Spleen (tissue), 11 donors: ENCODE results near the gene ZDHHC18. TPM values are rescaled to one million over a fixed set of nuclear protein-coding genes. Genes with fewer than 3 reads are reported as not detected.

ENCODE experiments used
- DNase-seq: peaks from one replicate; pipeline ENCODE4 v3.0.0-alpha.2; 2020
- H3K27ac ChIP-seq, 8 donors: fragments of 200-600 bp; sonication (generic) in 7 of 8; 1 replicate in 4 of 8; 2 replicates in 4 of 8; pipeline versions ENCODE4 v1.5.0 to v1.8.0; 2016 to 2021; ENCODE audit warnings: inconsistent platforms in 4 of 8, mild to moderate bottlenecking in 4 of 8, moderate library complexity in 1 of 8
- H3K27me3 ChIP-seq, 7 donors: fragments of 200-600 bp; sonication (generic) in 6 of 7; replicated peaks in 1 of 7; 1 replicate in 4 of 7; 2 replicates in 3 of 7; pipeline versions ENCODE4 v1.5.0 to v1.8.0; 2016 to 2021; ENCODE audit warnings: inconsistent platforms in 3 of 7, mild to moderate bottlenecking in 1 of 7
- H3K36me3 ChIP-seq, 6 donors: fragments of 200-600 bp; sonication (generic) in 5 of 6; 1 replicate in 4 of 6; 2 replicates in 2 of 6; pipeline versions ENCODE4 v1.5.0 to v1.8.0; 2016 to 2021; ENCODE audit warnings: inconsistent platforms in 2 of 6
- H3K4me1 ChIP-seq, 6 donors: fragments of 200-600 bp; sonication (generic) in 5 of 6; 1 replicate in 3 of 6; 2 replicates in 3 of 6; pipeline versions ENCODE4 v1.5.0 to v1.8.0; 2016 to 2021; ENCODE audit warnings: inconsistent platforms in 3 of 6
- H3K4me3 ChIP-seq, 8 donors: fragments of 200-600 bp; sonication (generic) in 7 of 8; 1 replicate in 4 of 8; 2 replicates in 4 of 8; pipeline versions ENCODE4 v1.5.0 to v1.8.0; 2016 to 2021; ENCODE audit warnings: inconsistent platforms in 4 of 8, mild to moderate bottlenecking in 4 of 8, moderate library complexity in 2 of 8
- H3K9me3 ChIP-seq, 8 donors: fragments of 200-600 bp; sonication (generic) in 7 of 8; 1 replicate in 4 of 8; 2 replicates in 4 of 8; pipeline versions ENCODE4 v1.5.0 to v1.8.0; 2016 to 2021; ENCODE audit warnings: inconsistent platforms in 4 of 8
- CTCF ChIP-seq, 11 experiments: fragments of 200-600 bp in 7 of 11; fragments of 450-650 bp in 4 of 11; sonication (generic) in 4 of 11; IDR thresholded peaks in 8 of 11; conservative IDR thresholded peaks in 3 of 11; 1 replicate in 7 of 11; 2 replicates in 4 of 11; pipeline versions ENCODE4 v1.4.0 to v1.8.0; 2016 to 2021; ENCODE audit warnings: antibody characterized with exemption in 11 of 11, inconsistent platforms in 4 of 11, mild to moderate bottlenecking in 1 of 11
- POLR2A ChIP-seq, 3 donors: fragments of 450-650 bp; IDR thresholded peaks; one replicate each; pipeline ENCODE4 v1.5.1; 2017; ENCODE audit warnings: antibody characterized with exemption in 3 of 3, mild to moderate bottlenecking in 1 of 3
- POLR2AphosphoS5 ChIP-seq, 3 donors: sonication (generic); formaldehyde crosslinking; IDR thresholded peaks; one replicate each; pipeline ENCODE4 v1.5.1; 2017; ENCODE audit warnings: antibody characterized with exemption in 3 of 3
- whole genome bisulfite sequencing, 5 donors: extraction: QIAGEN DNeasy Blood & Tissue Kit in 3 of 5; methylation state at CpG; one replicate each; pipeline versions ENCODE4 v1.1.5 to v1.1.7; 2013 to 2018; 5-methylcytosine and 5-hydroxymethylcytosine counted together
- intact Hi-C: fragments of 100-400 bp; cut with DNase I; formaldehyde crosslinking; loops from one replicate; pipeline ENCODE4 v1.15.0; 2023; ENCODE audit warnings: low total_unique reads
- polyA plus RNA-seq, 3 donors: library from polyadenylated mRNA; stranded (reverse); fragments of 200-250 nt; gene quantifications; one replicate each; pipeline ENCODE4 v1.2.1, GENCODE V29; 2013
- total RNA-seq, 7 donors: library from RNA; depleted of rRNA in 3 of 7; stranded (reverse); fragments of >200 nt in 3 of 7; fragmentation: NEBNext Ultra II Directional in 4 of 7; extraction: Animal tissue kit (Norgen Biotek cat#: 25700) in 4 of 7; gene quantifications; one replicate each; pipeline versions ENCODE4 v1.1.0 to v1.2.1, GENCODE V29; 2016 to 2021
- donor health status: healthy with polysubstance abuse.
- donor health status: DM: no; HTN: no; CAD: no; lungs with moderate emphysema.
- donor health status: DM: no; HTN: no; CAD: no.
- donor health status: Bipolar disorder and iron deficiency.
- donor health status: healthy.
- donor health status: DM: no; HTN: no; CAD: no.
- donor health status: DM: yes; HTN: yes; CAD: no.

The ZDHHC18 gene
- total and polyA plus RNA-seq, 10 donors = 6.2 to 80.4 (median 50.3) TPM

GRCh38 chr1:26882696-26883463 is 56.4 kb downstream of the ZDHHC18 start:
- Histone ChIP-seq H3K27ac (no peak overlapping the region), H3K36me3 (peaks cover 12 to 100% (median 98%) of the 10 kb centered on the region in 6 donors), H3K27me3 (no peaks in the 10 kb centered on the region), H3K4me3 (no peak overlapping the region), H3K9me3 (no peaks in the 10 kb centered on the region), H3K4me1 (peaks cover 0 to 22% (median 9%) of the 10 kb centered on the region in 6 donors)
- no peak for TF ChIP-seq CTCF (IDR thresholded peaks at IDR 0.05 in 8 of 11, conservative IDR thresholded peaks at IDR 0.05 in 3 of 11)
- no peak for TF ChIP-seq POLR2AphosphoS5 (IDR thresholded peaks at IDR 0.05)
- TF ChIP-seq POLR2A (IDR thresholded peaks at IDR 0.05) = no peak
- intact Hi-C loops = no loop called here
- 88 to 94% (median 93%) methylated on average over 5 of the region's 5 CpGs for WGBS, 5 donors
- DNase-seq = no peak

- Histone ChIP-seq H3K4me1 (peaks cover 12 to 48% (median 32%) of the 10 kb centered on the region in 6 donors), H3K4me3 (no peak overlapping the region), H3K27me3 (no peaks in the 10 kb centered on the region), H3K27ac (no peak overlapping the region), H3K9me3 (no peaks in the 10 kb centered on the region), H3K36me3 (peaks cover 12 to 85% (median 70%) of the 10 kb centered on the region in 6 donors)
- TF ChIP-seq CTCF (IDR thresholded peaks at IDR 0.05 in 8 of 11, conservative IDR thresholded peaks at IDR 0.05 in 3 of 11) = peak in 6 of 11 experiments; percentile 12 to 48 (median 36)
- TF ChIP-seq POLR2AphosphoS5 (IDR thresholded peaks at IDR 0.05) = no peak
- no peak for TF ChIP-seq POLR2A (IDR thresholded peaks at IDR 0.05)
- 88 to 96% (median 94%) methylated on average over 1 of the region's 1 CpG for WGBS, 5 donors
- no peak for DNase-seq
- intact Hi-C loops = no loop called here
Measured at GRCh38 chr1:26887125-26887524, 60.6 kb downstream of the ZDHHC18 start.

- TF ChIP-seq POLR2AphosphoS5 (IDR thresholded peaks at IDR 0.05) (no peak), POLR2A (IDR thresholded peaks at IDR 0.05) (no peak), CTCF (IDR thresholded peaks at IDR 0.05 in 8 of 11, conservative IDR thresholded peaks at IDR 0.05 in 3 of 11) (no peak)
- Histone ChIP-seq H3K4me3 (no peak overlapping the region), H3K27me3 (no peaks in the 10 kb centered on the region), H3K27ac (no peak overlapping the region), H3K9me3 (no peaks in the 10 kb centered on the region), H3K4me1 (peaks cover 12 to 48% (median 32%) of the 10 kb centered on the region in 6 donors), H3K36me3 (peaks cover 11 to 85% (median 70%) of the 10 kb centered on the region in 6 donors)
- DNase-seq = no peak
- 91 to 100% (median 98%) methylated on average over 1 of the region's 1 CpG for WGBS, 5 donors
- intact Hi-C loops = no loop called here
Measured at GRCh38 chr1:26888231-26888630, 61.7 kb downstream of the ZDHHC18 start.
